CD4-positive, alpha-beta T cell treated with Interleukin-17A for 1 hour (primary cell): Measurements from ENCODE around the gene HCK.

Experiments
- DNase-seq: peaks from one replicate; pipeline ENCODE4 v3.0.0-alpha.2; 2020

HCK gene

GRCh38 chr20:32052090-32052777, at the start of gene HCK:
Gene HCK, plus strand, starts transcription at chr20:32052242.
- peak; percentile 22 for DNase-seq

GRCh38 chr20:32003325-32003724, 48.7 kb upstream of the HCK start:
- DNase-seq = no peak

- DNase-seq = no peak
Measured at GRCh38 chr20:32004963-32005362, 47.1 kb upstream of the HCK start.

GRCh38 chr20:32006053-32006452, 46.0 kb upstream of the HCK start:
- no peak for DNase-seq

GRCh38 chr20:32006841-32007786, 44.9 kb upstream of the HCK start:
- no peak for DNase-seq

DNA sequence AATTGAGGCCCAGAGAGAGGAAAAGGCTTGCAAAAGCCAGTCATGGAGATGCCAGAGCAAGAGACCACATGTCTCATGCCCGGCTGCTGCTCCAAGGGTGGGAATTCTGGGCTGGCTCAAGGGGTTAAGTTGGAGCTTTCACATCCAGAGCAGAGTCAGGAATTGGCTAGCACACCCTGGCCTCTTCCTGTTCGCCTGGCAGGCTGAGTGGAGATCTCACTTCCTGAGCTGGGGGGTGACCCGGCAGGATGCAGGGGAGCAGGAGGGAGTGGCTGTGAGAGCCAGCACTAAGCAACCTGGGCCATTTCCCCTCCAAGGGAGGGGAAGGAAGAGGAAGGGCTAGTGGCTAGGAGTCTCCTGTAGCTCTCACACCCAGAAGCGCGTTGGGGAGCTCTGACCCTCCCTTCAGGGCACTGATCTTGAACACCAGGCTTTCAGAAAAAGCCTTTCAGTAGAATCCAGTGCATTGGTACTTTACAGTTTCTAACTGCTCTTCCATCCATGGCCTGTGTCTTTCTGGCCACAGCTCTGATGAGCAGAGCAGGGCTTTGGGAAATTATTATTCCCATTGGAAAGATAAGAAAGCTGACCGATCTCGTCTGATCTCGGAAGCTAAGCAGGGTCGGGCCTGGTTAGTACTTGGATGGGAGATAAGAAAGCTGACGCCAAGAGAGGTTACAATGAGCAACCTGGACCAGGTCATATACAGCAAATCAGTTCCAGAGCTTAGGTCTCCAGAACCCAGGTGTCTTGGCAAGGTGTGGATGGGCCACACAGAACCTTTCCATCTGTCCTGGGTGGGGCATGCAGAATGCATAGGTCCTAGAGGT, 44.0 kb upstream of the HCK start:
- no peak for DNase-seq

GRCh38 chr20:32009564-32009963, 42.5 kb upstream of the HCK start:
- no peak for DNase-seq

DNA sequence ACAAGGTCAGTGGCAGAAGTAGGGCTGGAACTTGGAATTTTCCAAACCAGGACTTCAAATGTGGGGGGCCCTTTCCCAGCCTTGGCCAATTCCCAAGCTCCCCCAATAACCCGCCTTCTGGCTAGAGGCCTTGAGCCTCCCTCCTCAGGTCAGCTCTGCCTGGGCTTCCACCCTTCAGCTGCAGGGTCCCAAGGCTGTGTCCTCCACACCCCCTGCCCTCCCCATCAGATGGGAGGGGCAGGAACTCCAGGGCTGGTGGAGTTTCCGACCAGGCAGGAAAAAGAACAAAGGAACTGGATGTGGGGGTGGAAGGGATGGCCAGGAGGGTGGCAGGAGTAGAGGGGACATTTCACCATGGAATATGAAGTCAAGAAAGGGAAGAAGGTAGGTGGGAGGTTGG, 41.9 kb upstream of the HCK start, which contains the start of gene CCM2L:
Gene CCM2L, plus strand, starts transcription at position 338 of the 400 bp plus-strand sequence. Its CDS starts 17 bp downstream, at position 355.
- DNase-seq = no peak

- no peak for DNase-seq
Measured at GRCh38 chr20:32010666-32011065, 41.4 kb upstream of the HCK start.

- DNase-seq = no peak
Measured at GRCh38 chr20:32012159-32012688, 39.8 kb upstream of the HCK start.

- no peak for DNase-seq
Measured at GRCh38 chr20:32013326-32013725, 38.7 kb upstream of the HCK start.

DNA sequence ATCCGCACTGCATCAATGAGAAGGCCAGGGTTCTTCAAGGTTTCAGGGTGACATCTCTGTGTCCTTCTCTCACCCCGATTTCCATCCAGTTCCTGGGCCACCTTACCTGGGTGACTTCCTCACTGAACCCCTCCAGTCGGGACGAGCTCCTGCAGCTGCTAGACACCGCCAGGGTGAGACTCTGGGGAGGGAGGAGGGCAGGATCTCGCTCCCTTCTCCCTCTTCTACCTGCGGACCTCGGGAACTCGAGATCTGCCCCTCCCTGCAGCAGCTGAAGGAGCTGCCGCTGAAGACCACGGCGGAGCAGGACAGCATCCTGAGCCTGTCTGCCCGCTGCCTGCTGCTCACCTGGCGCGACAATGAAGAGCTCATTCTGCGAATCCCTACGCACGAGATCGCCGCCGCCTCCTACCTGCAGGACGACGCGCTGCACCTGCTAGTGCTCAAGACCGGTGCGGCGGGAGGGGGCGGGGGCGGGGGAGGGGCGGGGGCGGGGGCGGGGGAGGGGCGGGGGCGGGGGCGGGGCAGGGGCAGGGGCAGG, 34.3 kb upstream of the HCK start:
- peak; percentile 64 for DNase-seq

DNA sequence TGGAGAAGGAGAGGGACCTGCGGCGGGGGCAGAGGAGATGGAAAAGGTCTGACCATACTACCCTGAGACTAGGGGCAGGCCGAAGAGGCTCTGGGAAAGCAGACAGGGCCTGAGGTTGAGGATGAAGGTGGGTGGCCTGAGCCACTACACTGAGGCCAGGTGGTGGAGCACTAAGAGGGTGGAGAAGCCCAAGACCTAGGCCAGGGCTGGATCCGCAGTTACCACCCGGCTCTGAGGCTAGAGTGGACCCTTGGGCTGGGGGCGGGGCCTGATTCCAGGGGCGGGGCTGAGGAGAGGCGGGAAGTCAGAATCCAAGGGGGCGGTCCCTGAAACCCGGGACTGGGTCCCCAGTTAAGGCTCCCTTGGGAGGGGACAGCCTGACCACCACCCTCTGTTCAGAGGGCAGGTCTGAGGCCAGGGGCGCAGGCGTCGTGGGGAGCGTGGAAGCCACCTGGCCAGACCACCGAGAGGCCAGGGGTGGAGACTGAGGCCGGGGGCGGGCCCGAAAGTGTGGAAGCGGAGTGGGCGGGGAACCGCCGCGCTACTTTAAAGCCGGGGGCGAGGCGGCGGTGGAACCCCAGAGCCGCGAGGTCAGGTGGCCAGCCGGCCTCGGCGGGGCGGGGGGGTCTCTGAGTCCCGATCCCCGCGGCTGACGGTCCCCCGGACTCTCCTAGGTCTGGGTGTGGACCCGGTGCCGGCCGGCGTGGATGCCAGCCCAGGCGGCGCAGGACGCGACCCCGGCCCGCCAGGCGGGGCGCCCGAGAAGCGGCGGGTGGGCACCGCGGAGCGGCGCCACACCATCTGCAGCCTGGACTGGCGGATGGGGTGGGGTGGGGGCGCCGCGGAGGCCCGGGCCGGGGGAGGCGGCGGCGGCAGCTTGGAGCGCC, 33.5 kb upstream of the HCK start:
- peak; percentile 42 for DNase-seq

- no peak for DNase-seq
Measured at GRCh38 chr20:32019156-32019510, 32.9 kb upstream of the HCK start.

DNA sequence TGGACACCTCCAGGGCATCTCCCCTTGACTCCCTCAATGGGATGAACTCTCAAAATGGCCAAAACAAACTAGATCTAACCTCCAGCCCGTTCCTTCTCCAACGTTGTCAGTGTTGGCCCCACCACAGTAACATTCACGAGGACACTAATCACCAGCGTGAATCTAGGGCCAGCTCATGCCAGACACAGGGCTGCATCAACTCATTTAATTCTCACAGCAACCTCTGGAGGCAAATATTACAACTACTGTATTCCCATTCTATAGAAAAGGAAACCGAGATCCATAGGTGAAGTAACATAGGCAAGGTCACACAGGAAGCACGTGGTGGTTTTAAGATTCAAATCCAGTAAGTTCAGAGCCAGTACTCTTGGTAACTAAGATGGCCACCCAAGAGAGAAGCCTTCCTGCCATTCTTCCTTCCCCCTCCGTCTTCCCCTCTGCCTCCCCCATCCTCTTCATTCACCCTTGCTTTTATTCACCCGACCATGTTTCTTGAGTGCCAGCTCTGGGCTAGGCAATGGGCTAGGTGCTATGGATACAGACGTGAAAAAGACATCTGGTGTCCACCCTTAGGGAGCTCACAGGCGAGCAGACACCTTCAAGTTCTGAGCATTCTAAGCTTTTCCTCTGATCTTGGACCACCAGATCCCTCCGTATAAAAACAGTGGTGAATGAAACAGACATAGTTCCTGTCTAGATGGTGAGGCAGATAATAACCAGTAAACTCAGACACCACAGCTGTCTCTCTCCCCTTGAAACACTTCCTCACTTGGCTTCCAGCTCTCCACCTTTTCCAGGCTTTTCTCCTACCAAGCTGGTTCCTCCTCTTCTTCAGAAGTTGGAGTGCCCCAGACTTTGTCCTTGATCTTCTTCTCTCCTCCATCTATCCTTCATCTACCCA, 32.2 kb upstream of the HCK start:
- DNase-seq = peak; percentile 10

- DNase-seq = no peak
Measured at GRCh38 chr20:32021091-32021490, 31.0 kb upstream of the HCK start.

- DNase-seq = no peak
Measured at GRCh38 chr20:32024683-32025295, 27.3 kb upstream of the HCK start.

DNA sequence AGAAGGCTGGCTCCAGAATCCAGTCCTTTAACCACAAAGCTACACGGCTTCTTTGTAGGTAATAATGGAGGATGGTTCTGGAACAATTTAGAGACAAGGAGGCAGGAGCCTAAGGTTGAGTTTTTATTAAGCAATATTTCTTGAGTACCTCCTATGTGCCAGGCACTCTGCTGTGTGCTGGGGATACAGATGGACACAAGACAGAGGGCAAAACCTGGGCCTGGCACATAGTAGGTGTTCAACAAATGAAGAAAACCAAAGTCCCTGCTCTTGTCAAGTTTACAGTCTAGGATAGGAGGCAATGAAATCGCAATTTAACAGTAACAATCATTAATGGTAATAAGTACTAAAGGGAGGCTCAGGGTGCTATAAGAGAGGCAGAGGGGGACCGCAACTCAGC, 24.4 kb upstream of the HCK start:
- DNase-seq = no peak

DNA sequence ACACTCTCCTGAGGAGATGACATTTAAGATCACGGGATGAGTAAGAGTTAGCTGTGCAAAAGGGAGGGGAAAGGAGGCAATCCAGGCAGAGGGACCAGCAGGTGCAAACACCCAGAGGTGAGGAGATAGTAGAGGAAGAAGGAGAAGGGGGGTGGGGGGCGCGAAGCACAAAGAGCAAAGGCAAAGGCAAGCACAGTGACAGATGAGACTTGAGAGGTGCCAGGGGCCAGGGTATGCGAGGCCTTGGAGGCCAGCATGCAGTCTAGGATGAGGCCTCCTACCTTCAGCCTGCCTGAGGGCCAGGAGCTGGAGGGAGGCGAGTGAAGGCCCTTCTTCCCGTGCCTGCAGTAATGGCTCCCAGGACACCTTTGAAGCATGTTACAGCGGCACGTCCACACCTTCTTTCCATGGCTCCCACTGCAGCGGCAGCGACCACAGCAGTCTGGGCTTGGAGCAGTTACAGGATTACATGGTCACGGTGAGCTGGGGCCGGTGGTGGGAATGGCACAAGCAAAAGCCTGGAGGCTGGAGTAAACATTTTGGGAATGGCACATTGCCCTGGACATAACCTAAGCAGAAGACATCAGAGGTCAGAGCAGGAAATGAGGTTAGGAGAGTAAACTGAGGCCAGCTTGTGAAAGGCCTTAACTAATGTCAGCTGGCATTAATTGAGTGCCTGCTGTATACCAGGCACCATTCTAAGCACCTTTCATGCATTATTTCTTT, 23.2 kb upstream of the HCK start:
- DNase-seq = no peak
